Activated naive CD4-positive, alpha-beta T cell treated with anti-CD3 and anti-CD28 coated beads, Interleukin-2, amount 50 U/mL, for 24 hours (primary cell): ENCODE measurements around the gene KPTN.

Source experiments
- H3K27ac Mint-ChIP-seq: one replicate; pipeline ENCODE4 v1.8.0; 2021; ENCODE audit warnings: mild to moderate bottlenecking, mixed read lengths
- H3K27me3 Mint-ChIP-seq: one replicate; pipeline ENCODE4 v1.8.0; 2021; ENCODE audit warnings: mixed read lengths
- H3K36me3 Mint-ChIP-seq: one replicate; pipeline ENCODE4 v1.8.0; 2021; ENCODE audit warnings: mixed read lengths
- H3K4me1 Mint-ChIP-seq: one replicate; pipeline ENCODE4 v1.8.0; 2021; ENCODE audit warnings: mixed read lengths
- H3K4me3 Mint-ChIP-seq: one replicate; pipeline ENCODE4 v1.8.0; 2021; ENCODE audit warnings: mild to moderate bottlenecking, mixed read lengths
- H3K9me3 Mint-ChIP-seq: one replicate; pipeline ENCODE4 v1.8.0; 2021; ENCODE audit warnings: mixed read lengths

Gene KPTN

GRCh38 chr19:47483800-47484690, at the start of gene KPTN:
TSS of gene KPTN (minus strand) at chr19:47484219. CDS start at chr19:47484160, 59 bp downstream.
- Mint-ChIP-seq H3K9me3 (no peaks in the 10 kb centered on the region), H3K4me3 (peak within 1 kb of the TSS; percentile 99), H3K36me3 (no peaks in the 10 kb centered on the region), H3K27ac (peak within 1 kb of the TSS; percentile 99), H3K4me1 (peaks cover 35% of the 10 kb centered on the region), H3K27me3 (no peaks in the 10 kb centered on the region)

- no peaks in the 10 kb centered on the region for H3K9me3 Mint-ChIP-seq
- H3K27me3 Mint-ChIP-seq, result no peaks in the 10 kb centered on the region
- no peak overlapping the region for H3K4me3 Mint-ChIP-seq
- H3K36me3 Mint-ChIP-seq, result no peaks in the 10 kb centered on the region
- H3K4me1 Mint-ChIP-seq, result no peaks in the 10 kb centered on the region
- no peak overlapping the region for H3K27ac Mint-ChIP-seq
These were observed 47.8 kb upstream of the KPTN start for GRCh38 chr19:47531640-47532387.

- Mint-ChIP-seq H3K4me3 (no peak overlapping the region), H3K27ac (no peak overlapping the region), H3K4me1 (no peaks in the 10 kb centered on the region), H3K9me3 (no peaks in the 10 kb centered on the region), H3K27me3 (no peaks in the 10 kb centered on the region), H3K36me3 (no peaks in the 10 kb centered on the region)
These were observed 45.2 kb upstream of the KPTN start for GRCh38 chr19:47529018-47529742.

- Mint-ChIP-seq H3K36me3 (no peaks in the 10 kb centered on the region), H3K4me3 (no peak overlapping the region), H3K4me1 (peaks cover 4% of the 10 kb centered on the region)
These were observed 42.8 kb upstream of the KPTN start for GRCh38 chr19:47526798-47527197.

GRCh38 chr19:47523473-47523872, 39.5 kb upstream of the KPTN start:
- Mint-ChIP-seq H3K27me3 (no peaks in the 10 kb centered on the region), H3K9me3 (no peaks in the 10 kb centered on the region), H3K4me1 (peaks cover 13% of the 10 kb centered on the region), H3K4me3 (no peak overlapping the region), H3K36me3 (no peaks in the 10 kb centered on the region), H3K27ac (no peak overlapping the region)

More at GRCh38 chr19:47526798-47527197, 42.8 kb upstream of the KPTN start:
- no peaks in the 10 kb centered on the region for H3K9me3 Mint-ChIP-seq
- no peaks in the 10 kb centered on the region for H3K27me3 Mint-ChIP-seq
- no peak overlapping the region for H3K27ac Mint-ChIP-seq

GRCh38 chr19:47521473-47522180, 37.6 kb upstream of the KPTN start:
- H3K4me1 Mint-ChIP-seq, result peaks cover 31% of the 10 kb centered on the region
- peak overlapping the region; percentile 68 for H3K27ac Mint-ChIP-seq
- H3K36me3 Mint-ChIP-seq, result no peaks in the 10 kb centered on the region
- no peaks in the 10 kb centered on the region for H3K27me3 Mint-ChIP-seq
- H3K9me3 Mint-ChIP-seq, result no peaks in the 10 kb centered on the region
- H3K4me3 Mint-ChIP-seq, result no peak overlapping the region

- H3K27ac Mint-ChIP-seq, result no peak overlapping the region
- no peak overlapping the region for H3K4me3 Mint-ChIP-seq
- no peaks in the 10 kb centered on the region for H3K36me3 Mint-ChIP-seq
- H3K27me3 Mint-ChIP-seq, result no peaks in the 10 kb centered on the region
- no peaks in the 10 kb centered on the region for H3K9me3 Mint-ChIP-seq
- peaks cover 39% of the 10 kb centered on the region for H3K4me1 Mint-ChIP-seq
These were observed 36.8 kb upstream of the KPTN start for GRCh38 chr19:47520839-47521238.

- peaks cover 43% of the 10 kb centered on the region for H3K4me1 Mint-ChIP-seq
- H3K27me3 Mint-ChIP-seq, result no peaks in the 10 kb centered on the region
- H3K9me3 Mint-ChIP-seq, result no peaks in the 10 kb centered on the region
- H3K36me3 Mint-ChIP-seq, result no peaks in the 10 kb centered on the region
- H3K4me3 Mint-ChIP-seq, result no peak overlapping the region
- H3K27ac Mint-ChIP-seq, result no peak overlapping the region
These were observed 36.4 kb upstream of the KPTN start for GRCh38 chr19:47520343-47520806.

GRCh38 chr19:47518854-47519253, 34.8 kb upstream of the KPTN start:
- Mint-ChIP-seq H3K4me3 (no peak overlapping the region), H3K9me3 (no peaks in the 10 kb centered on the region), H3K36me3 (no peaks in the 10 kb centered on the region), H3K4me1 (peaks cover 53% of the 10 kb centered on the region), H3K27ac (peak overlapping the region; percentile 46), H3K27me3 (no peaks in the 10 kb centered on the region)

GRCh38 chr19:47518139-47518538, 34.1 kb upstream of the KPTN start:
- Mint-ChIP-seq H3K9me3 (no peaks in the 10 kb centered on the region), H3K27me3 (no peaks in the 10 kb centered on the region), H3K4me1 (peaks cover 60% of the 10 kb centered on the region), H3K4me3 (no peak overlapping the region), H3K36me3 (peaks cover under 1% of the 10 kb centered on the region), H3K27ac (peak overlapping the region; percentile 62)

- Mint-ChIP-seq H3K27ac (peak within 1 kb of the TSS; percentile 99), H3K27me3 (no peaks in the 10 kb centered on the region), H3K4me3 (peak within 1 kb of the TSS; percentile 98), H3K4me1 (peaks cover 84% of the 10 kb centered on the region), H3K9me3 (no peaks in the 10 kb centered on the region), H3K36me3 (peaks cover 2% of the 10 kb centered on the region)
These were observed 31.0 kb upstream of the KPTN start, which contains the start of gene NAPA for GRCh38 chr19:47514869-47515588. TSS of gene NAPA (minus strand) at chr19:47515063. CDS start at chr19:47514940, 123 bp downstream.

GRCh38 chr19:47514151-47514868, 30.3 kb upstream of the KPTN start:
- peaks cover 2% of the 10 kb centered on the region for H3K36me3 Mint-ChIP-seq
- H3K27ac Mint-ChIP-seq, result peak overlapping the region; percentile 99
- peak overlapping the region; percentile 98 for H3K4me3 Mint-ChIP-seq
- peaks cover 90% of the 10 kb centered on the region for H3K4me1 Mint-ChIP-seq
- no peaks in the 10 kb centered on the region for H3K27me3 Mint-ChIP-seq
- no peaks in the 10 kb centered on the region for H3K9me3 Mint-ChIP-seq

- Mint-ChIP-seq H3K4me1 (peaks cover 85% of the 10 kb centered on the region), H3K36me3 (peaks cover 2% of the 10 kb centered on the region), H3K4me3 (peak overlapping the region; percentile 98), H3K27me3 (no peaks in the 10 kb centered on the region), H3K27ac (peak overlapping the region; percentile 96), H3K9me3 (no peaks in the 10 kb centered on the region)
These were observed 28.9 kb upstream of the KPTN start for GRCh38 chr19:47512948-47513319.
